ENCODE results near the gene ROR1.

- TF ChIP-seq CTCF (IDR thresholded peaks at IDR 0.05; ENCODE audit: borderline replicate concordance, extremely low read depth, low read length, poor library complexity, severe bottlenecking) (no peak), EZH2 (IDR thresholded peaks at IDR 0.05; ENCODE audit: borderline replicate concordance, low read depth, low read length, severe bottlenecking) (no peak)
Measured at GRCh38 chr1:63792152-63792551, 18.3 kb downstream of the ROR1 start.
